NOMO-1 treated with DMSO at 0.1 percent for 48 hours (cell line): ENCODE data around the gene NACC2.

Experiments used
- DNase-seq: peaks from one replicate; lab custom pipeline; 2025; ENCODE audit not compliant: unreplicated experiment; lab: John Stamatoyannopoulos, UW

The NACC2 gene

DNA sequence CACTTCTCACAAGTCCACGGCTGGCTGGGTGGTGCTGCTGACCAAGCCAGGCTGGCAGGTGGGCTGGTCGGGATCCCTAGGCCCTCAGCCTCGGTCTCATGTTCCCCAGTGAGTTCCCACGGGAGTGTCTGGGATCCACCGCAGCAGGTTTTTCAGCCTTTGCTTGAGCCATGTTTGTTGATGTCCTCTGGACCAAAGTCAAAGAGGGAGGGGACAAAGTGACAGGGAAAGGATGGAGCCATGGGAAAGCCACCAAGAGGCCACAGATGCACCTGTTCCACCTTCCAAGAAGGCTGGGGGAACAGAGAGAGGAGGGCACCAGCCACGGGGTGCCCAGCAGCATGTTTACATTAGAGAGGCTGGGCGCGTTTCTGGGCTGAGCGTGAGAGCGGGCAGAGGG, 131.2 kb downstream of the NACC2 start:
- DNase-seq: no peak

DNA sequence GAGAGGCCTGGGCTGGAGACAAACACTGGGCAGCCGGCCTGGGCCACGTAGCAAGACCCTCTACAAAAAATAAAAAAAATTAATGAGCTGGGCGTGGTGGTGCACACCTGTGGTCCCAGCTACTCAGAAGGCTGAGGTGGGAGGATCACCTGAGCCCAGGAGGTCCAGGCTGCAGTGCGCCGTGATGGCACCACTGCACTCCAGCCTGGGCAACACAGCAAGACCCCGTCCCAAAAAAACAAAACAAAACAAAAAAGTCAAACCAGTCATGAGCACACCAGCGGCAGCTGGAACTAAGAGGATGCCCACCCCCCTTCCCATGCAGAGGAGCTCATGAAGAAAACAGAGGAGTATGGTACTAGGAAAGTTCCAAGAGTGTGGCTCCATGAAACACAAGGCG, 131.8 kb downstream of the NACC2 start:
- no peak for DNase-seq

DNA sequence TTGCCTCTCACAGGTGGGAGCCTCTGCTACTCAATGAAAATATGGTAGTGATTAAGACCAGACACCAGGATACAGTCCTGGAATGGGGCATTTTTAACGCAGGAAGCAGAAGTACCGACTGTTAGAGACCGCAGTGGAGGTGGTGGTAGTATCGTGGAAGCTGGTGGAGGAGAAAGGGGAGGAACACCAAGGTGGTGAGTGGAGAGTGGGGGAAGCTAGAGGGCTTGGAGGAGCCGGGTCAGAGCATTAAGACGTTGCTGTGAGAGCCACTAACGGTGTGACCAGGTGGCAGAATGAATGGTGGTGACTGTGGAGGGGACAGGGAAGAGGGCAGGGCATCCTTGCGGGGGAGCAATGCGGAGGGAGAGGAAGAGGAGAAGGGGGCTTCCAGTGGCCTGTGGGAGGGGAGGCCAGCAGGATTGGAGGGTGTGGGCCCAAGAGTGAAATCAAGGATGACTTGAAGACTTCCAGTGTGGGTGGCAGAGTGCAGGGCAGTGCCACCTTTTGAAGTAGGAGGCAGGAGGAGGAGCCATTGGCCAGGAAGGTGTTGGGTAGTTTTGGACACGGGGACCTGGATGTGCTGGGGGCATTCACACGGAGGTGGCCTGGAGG, 132.3 kb downstream of the NACC2 start:
- peak; percentile 69 for DNase-seq

DNA sequence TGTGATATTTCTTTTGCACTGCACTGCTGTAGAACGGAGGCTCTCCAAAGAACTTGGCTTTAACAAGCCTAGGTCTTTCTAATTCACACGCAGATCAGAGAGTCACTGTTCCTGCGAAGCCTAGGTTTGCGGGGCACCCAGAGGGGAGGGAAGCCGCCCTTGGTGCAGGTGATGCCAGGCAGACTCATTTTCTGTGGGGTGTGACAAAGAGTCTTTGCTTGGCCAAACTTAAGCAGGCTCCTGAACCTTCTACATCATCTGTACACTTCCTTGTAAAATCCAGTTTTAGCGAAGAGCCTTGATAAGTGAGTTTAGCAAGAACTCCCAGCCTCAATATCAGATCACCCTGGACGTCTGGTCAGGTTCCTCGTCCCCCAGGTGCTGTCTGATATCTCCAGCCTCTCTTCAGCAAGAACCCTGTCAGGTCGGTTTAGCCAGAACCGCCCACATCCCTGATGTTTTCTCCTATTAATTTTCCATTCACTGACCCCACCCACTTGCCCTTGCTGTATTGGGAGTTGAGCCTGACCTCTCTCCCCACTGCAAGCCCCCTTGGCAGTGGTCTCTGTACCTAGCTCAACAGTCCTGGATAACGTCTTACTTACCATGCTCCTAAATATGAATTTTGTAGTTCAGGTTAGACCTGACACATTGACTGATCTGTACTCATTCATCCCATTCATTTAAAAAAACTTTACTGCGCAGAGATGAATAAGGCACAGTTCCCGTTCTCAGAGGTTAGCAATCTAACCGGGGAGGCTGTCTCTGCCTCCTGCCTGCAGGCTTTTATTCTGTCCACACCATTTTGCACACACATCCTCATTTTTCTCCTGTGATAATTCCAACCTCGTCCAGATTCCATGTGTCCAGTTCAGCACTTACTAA, 133.0 kb downstream of the NACC2 start:
- peak; percentile 87 for DNase-seq

DNA sequence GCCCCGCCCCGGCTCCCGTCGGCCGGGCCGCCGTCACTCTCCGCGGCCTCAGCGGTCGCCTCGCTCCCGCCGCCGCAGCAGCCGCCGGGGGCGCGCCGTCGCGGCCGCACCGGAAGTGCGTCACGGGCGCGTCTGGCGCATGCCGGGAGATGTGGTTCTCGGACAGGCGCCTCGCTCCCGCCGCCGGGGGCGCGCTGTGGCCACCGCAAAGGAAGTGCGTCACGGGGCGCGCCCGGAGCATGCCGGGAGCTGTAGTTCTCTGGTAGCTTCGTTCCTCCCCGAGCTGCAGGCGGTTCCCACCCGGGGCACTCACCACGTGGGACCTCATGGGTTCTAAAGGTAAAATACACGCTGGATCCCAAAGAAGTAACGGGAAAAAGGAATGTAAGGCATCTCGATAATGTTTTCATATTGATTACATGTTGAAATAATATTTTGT, 133.8 kb downstream of the NACC2 start, which contains the start of gene UBAC1:
UBAC1 (minus strand) TSS at position 97 of the 439 bp plus-strand sequence. CDS start 211 bp downstream, outside the sequence.
- peak; percentile 98 for DNase-seq

DNA sequence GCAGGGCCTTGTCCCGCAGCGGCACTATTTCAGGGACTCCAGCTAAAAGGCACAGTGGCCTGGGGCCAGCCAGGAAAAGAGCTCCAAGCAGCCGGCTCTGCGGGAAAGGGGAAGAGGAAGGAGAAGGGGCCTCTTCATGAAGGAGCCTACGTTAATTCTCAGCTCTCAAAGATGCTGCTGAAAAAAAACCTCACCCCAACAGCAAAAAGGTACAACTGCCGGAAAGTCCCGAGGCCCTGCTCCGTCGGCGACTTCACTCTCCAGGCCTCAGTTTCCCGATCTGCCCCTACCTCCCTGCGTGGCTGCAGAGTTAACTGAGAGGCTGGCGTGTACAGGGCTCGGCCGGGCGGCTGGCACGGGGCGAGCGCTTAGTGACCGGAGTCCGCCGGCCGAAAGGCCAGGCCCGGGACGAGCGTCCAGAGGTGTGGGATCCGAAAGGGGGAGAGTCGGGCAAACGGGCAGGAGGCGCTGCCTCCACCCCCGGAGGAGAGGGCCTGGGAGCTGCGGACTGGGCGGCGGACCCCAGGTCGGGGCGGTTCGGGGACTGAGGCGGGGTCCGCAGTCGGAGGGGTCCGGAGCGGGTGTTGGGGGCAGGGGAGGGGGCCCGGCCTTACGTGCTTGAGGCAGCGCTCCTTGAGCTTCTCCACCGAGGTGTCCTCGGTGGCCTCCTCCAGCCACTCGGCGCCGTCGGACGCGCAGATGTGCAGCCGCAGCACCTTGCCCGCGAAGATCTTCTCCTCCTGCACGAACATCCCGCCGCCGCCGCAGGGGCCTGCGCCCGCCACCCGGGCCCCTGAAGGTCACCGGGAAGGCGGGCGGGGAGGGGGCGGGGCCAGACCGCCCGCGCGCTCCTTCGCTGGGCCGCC, 134.4 kb downstream of the NACC2 start:
- DNase-seq: peak; percentile 33

DNA sequence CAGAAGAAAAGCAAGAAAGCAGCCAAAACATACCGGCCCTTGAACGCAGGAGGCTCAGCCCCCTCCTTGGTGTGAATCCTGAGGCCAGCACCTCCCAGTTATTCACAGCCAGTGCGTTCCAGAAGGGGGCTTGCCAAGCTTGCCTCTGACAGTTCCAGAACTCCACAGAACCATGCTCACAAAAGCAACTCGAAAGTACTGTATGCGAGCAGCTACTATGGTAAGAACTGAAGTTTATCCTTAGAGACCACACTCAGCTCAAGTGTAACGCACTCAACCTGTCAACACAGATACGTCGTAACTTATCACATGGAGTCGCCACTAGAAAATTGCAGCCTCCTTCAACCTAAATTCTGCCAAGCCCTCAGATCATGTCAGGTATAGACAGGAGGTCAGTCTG, 135.3 kb downstream of the NACC2 start:
- DNase-seq: no peak

DNA sequence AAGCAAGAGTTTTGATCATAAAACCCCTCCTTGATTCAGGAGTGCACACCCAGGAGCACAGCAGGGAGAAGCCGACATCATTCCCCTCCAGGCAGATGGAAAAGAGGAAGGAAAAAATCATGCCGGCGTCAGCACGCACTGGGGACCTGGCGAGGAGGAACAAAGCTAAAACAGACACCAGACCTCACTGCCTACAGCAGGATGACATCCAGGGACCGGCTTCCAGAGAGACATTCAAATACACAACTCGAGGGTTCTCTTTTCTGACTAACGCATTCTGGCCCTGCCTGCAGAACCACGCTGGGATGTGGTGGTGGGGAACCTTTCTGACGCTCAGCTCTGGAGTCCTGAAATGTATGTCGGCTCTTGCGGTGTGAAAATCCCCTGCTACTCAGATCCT, 136.6 kb downstream of the NACC2 start:
- DNase-seq: no peak

DNA sequence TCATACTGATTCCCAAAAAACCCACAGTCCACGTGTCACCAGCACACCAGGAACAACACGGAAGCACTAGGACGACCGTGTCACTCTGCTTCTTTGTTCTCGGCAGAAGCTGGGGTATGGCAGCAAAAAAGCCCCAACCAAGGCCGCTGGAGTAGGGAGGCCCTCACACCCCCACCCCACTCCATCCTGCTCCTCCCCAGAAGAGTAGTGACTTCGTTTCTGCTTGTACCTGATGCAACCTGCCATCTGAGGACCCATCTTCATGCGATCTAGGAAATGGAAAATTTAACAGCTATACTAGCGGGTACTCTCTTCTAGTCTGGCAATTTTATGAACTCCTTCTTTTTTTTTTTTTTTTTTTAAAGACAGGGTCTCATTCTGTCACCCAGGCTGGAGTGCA, 137.7 kb downstream of the NACC2 start:
- no peak for DNase-seq

DNA sequence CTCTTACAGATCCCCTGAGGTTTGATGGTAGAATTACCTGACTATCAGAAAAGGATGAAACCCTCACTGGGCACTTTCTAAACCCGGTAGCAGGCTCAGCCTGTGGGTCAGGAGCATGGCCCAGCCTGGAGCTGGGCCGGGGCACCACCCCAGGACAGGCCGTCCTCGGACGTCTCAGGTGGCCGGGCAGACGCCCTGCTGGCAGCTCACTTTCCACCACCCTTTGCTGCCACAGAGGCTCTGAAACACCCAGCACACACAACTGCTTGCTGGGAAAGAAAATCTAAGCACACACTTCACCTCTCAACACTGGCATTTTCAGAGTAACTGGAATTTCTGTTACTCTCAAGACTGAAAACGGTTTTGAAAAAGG, 138.3 kb downstream of the NACC2 start:
- no peak for DNase-seq
